Measurements from ENCODE around the gene STXBP3. TPM values are rescaled to one million over a fixed set of nuclear protein-coding genes. Genes with fewer than 3 reads are reported as not detected.

STXBP3 gene
- polyA plus RNA-seq, 3 donors, result 32.3 to 56.2 (median 48.3) TPM

GRCh38 chr1:108703939-108704338, 42.5 kb upstream of the STXBP3 start:
- Histone ChIP-seq H2AFZ (ENCODE audit: insufficient read depth, low read depth, low read length, poor library complexity, severe bottlenecking) (no peak overlapping the region), H3K27ac (ENCODE audit: low read depth in 1 of 2, low read length in 2 of 2) (peak overlapping the region in 1 of 2 donors; percentile 9), H3K9me3 (replicated peaks in 1 of 2; ENCODE audit: control insufficient read depth in 1 of 2, insufficient read depth in 1 of 2, low read length in 2 of 2) (no peaks in the 10 kb centered on the region), H3K79me2 (ENCODE audit: insufficient read depth, low read length) (peaks cover 4% of the 10 kb centered on the region), H3K4me1 (ENCODE audit: control insufficient read depth in 1 of 2, insufficient read depth in 2 of 2, low read length in 2 of 2) (peaks cover 19 to 27% of the 10 kb centered on the region in 2 donors), H4K20me1 (ENCODE audit: insufficient read depth, low read length) (peaks cover 16% of the 10 kb centered on the region), H3K36me3 (replicated peaks in 1 of 2; ENCODE audit: control insufficient read depth in 1 of 2, insufficient read depth in 2 of 2, low read length in 2 of 2) (peaks cover 14 to 29% of the 10 kb centered on the region in 2 donors), H3K27me3 (ENCODE audit: control insufficient read depth in 2 of 2, insufficient read depth in 2 of 2, low read length in 2 of 2) (no peaks in the 10 kb centered on the region), H3K4me3 (replicated peaks in 1 of 3; ENCODE audit: low read depth in 2 of 3, low read length in 3 of 3) (no peak overlapping the region), H3K9ac (ENCODE audit: insufficient read depth, low read length, poor library complexity, severe bottlenecking) (no peak overlapping the region), H3K4me2 (replicated peaks; ENCODE audit: extremely low read depth, low read length, poor library complexity, severe bottlenecking) (no peak overlapping the region)
- H3K27ac Mint-ChIP-seq, result peak overlapping the region in 5 of 7 donors; percentile 46 to 88 (median 69)
- DNase-seq, result peak; percentile 21 to 66 (median 44)
- H3K27me3 Mint-ChIP-seq (ENCODE audit: low read depth in 3 of 3), result peaks cover 0 to 4% (median 3%) of the 10 kb centered on the region in 3 donors
- no peak overlapping the region for H3K4me3 Mint-ChIP-seq
- H3K9me3 Mint-ChIP-seq, result peaks cover 0 to 2% (median 0%) of the 10 kb centered on the region in 7 donors
- WGBS (ENCODE audit: insufficient coverage), result no CpG with 5 or more reads among the region's 6 CpGs
- H3K36me3 Mint-ChIP-seq, result peaks cover 31 to 33% of the 10 kb centered on the region in 2 donors
- peaks cover 39% of the 10 kb centered on the region for H3K4me1 Mint-ChIP-seq
- intact Hi-C loops (cut with micrococcal nuclease), result no loop called here
- TF ChIP-seq, protein P1, sequence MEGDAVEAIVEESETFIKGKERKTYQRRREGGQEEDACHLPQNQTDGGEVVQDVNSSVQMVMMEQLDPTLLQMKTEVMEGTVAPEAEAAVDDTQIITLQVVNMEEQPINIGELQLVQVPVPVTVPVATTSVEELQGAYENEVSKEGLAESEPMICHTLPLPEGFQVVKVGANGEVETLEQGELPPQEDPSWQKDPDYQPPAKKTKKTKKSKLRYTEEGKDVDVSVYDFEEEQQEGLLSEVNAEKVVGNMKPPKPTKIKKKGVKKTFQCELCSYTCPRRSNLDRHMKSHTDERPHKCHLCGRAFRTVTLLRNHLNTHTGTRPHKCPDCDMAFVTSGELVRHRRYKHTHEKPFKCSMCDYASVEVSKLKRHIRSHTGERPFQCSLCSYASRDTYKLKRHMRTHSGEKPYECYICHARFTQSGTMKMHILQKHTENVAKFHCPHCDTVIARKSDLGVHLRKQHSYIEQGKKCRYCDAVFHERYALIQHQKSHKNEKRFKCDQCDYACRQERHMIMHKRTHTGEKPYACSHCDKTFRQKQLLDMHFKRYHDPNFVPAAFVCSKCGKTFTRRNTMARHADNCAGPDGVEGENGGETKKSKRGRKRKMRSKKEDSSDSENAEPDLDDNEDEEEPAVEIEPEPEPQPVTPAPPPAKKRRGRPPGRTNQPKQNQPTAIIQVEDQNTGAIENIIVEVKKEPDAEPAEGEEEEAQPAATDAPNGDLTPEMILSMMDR (IDR thresholded peaks at IDR 0.05), result no peak

DNA sequence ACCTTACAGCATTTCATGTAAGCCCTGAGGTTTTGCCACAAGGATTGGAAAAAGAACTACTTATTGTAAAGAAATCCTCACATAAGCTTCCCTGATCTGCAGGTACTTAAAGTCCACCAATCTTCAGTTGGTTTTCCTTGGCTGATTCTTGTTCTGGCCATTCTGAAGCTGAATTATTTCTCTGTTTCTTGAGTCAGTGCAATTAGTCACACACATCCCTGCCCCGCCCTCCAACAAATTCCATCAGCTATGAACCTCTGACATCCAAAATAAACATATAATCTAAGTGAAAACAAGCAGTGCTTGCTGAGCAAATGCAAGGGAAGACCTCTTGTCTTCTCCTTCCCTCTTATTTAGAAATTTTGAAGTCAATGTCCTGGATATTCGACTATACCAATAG, 42.0 kb upstream of the STXBP3 start:
- Histone ChIP-seq H3K4me3 (replicated peaks in 1 of 3; ENCODE audit: low read depth in 2 of 3, low read length in 3 of 3) (no peak overlapping the region), H2AFZ (ENCODE audit: insufficient read depth, low read depth, low read length, poor library complexity, severe bottlenecking) (no peak overlapping the region), H3K79me2 (ENCODE audit: insufficient read depth, low read length) (peaks cover 4% of the 10 kb centered on the region), H3K27me3 (ENCODE audit: control insufficient read depth in 2 of 2, insufficient read depth in 2 of 2, low read length in 2 of 2) (no peaks in the 10 kb centered on the region), H3K36me3 (replicated peaks in 1 of 2; ENCODE audit: control insufficient read depth in 1 of 2, insufficient read depth in 2 of 2, low read length in 2 of 2) (peaks cover 9 to 23% of the 10 kb centered on the region in 2 donors), H3K9ac (ENCODE audit: insufficient read depth, low read length, poor library complexity, severe bottlenecking) (no peak overlapping the region), H4K20me1 (ENCODE audit: insufficient read depth, low read length) (peaks cover 12% of the 10 kb centered on the region), H3K4me1 (ENCODE audit: control insufficient read depth in 1 of 2, insufficient read depth in 2 of 2, low read length in 2 of 2) (peaks cover 13 to 21% of the 10 kb centered on the region in 2 donors), H3K27ac (ENCODE audit: low read depth in 1 of 2, low read length in 2 of 2) (no peak overlapping the region), H3K4me2 (replicated peaks; ENCODE audit: extremely low read depth, low read length, poor library complexity, severe bottlenecking) (no peak overlapping the region), H3K9me3 (replicated peaks in 1 of 2; ENCODE audit: control insufficient read depth in 1 of 2, insufficient read depth in 1 of 2, low read length in 2 of 2) (no peaks in the 10 kb centered on the region)
- peaks cover 25 to 28% of the 10 kb centered on the region in 2 donors for H3K36me3 Mint-ChIP-seq
- peak overlapping the region in 1 of 7 donors; percentile 61 for H3K27ac Mint-ChIP-seq
- peaks cover 0 to 6% (median 3%) of the 10 kb centered on the region in 3 donors for H3K27me3 Mint-ChIP-seq (ENCODE audit: low read depth in 3 of 3)
- TF ChIP-seq, protein P1 (IDR thresholded peaks at IDR 0.05), result no peak
- DNase-seq, result peak in 1 of 3 donors; percentile 43
- peaks cover 0 to 2% (median 0%) of the 10 kb centered on the region in 7 donors for H3K9me3 Mint-ChIP-seq
- H3K4me3 Mint-ChIP-seq, result no peak overlapping the region
- intact Hi-C loops (cut with micrococcal nuclease), result no loop called here
- peaks cover 33% of the 10 kb centered on the region for H3K4me1 Mint-ChIP-seq
- WGBS (ENCODE audit: insufficient coverage), result 88% methylated on average over 1 of the region's 2 CpGs
